WTC11 (cell line): ENCODE results near the gene ELMO1. TPM values are rescaled to one million over a fixed set of nuclear protein-coding genes. Genes with fewer than 3 reads are reported as not detected.

Experiments
- ATAC-seq: fragments of 200-7000 bp; cut with Tn5 transposase; 2 replicates; pipeline ENCODE4 v1.10.0; 2021; ENCODE audit warnings: mild to moderate bottlenecking, moderate library complexity
- CTCF ChIA-PET: fragments of 300-600 bp; sonication (Branson Sonifier 250); formaldehyde crosslinking; loops from one replicate; lab custom pipeline; 2021; ENCODE audit warnings: antibody characterized with exemption; lab: Charles Lee
- POLR2A ChIA-PET: fragments of 350-600 bp; sonication (Branson Sonifier 250); formaldehyde crosslinking; loops from one replicate; lab custom pipeline; 2021; ENCODE audit warnings: antibody characterized with exemption; lab: Charles Lee
- DNase-seq: peaks from one replicate; pipeline ENCODE4 v3.0.0; 2021; ENCODE audit warnings: low spot score
- H3K27ac Mint-ChIP-seq: 2 replicates; pipeline ENCODE4 v1.8.0; 2021; ENCODE audit warnings: mixed read lengths
- H3K27me3 Mint-ChIP-seq: 2 replicates; pipeline ENCODE4 v1.8.0; 2021; ENCODE audit warnings: low read depth, mild to moderate bottlenecking, moderate library complexity, mixed read lengths
- H3K36me3 Mint-ChIP-seq: 2 replicates; pipeline ENCODE4 v1.8.0; 2021; ENCODE audit warnings: mixed read lengths
- H3K4me1 Mint-ChIP-seq: 2 replicates; pipeline ENCODE4 v1.8.0; 2022; ENCODE audit warnings: mixed read lengths
- H3K4me3 Mint-ChIP-seq: 2 replicates; pipeline ENCODE4 v1.8.0; 2021; ENCODE audit warnings: mild to moderate bottlenecking, moderate library complexity, mixed read lengths
- H3K9me3 Mint-ChIP-seq: 2 replicates; pipeline ENCODE4 v1.8.0; 2021; ENCODE audit warnings: mixed read lengths
- AFF4 ChIP-seq: sonication (generic); formaldehyde crosslinking; IDR thresholded peaks from 2 replicates; pipeline ENCODE4 v1.8.1; 2023; ENCODE audit warnings: mild to moderate bottlenecking, missing genetic modification reagents, borderline replicate concordance
- ARID4B ChIP-seq: sonication (generic); formaldehyde crosslinking; IDR thresholded peaks from 2 replicates; pipeline ENCODE4 v1.8.0; 2023; ENCODE audit warnings: missing genetic modification reagents, mild to moderate bottlenecking, borderline replicate concordance
- CDX4 ChIP-seq: fragments of 250-450 bp; sonication (Bioruptor Pico); IDR thresholded peaks from 2 replicates; pipeline ENCODE4 v1.9.0; 2021; ENCODE audit warnings: moderate library complexity, mild to moderate bottlenecking, inconsistent platforms, borderline replicate concordance
- CTCF ChIP-seq: fragments of 200-600 bp; IDR thresholded peaks from 2 replicates; pipeline ENCODE4 v1.8.0; 2022; ENCODE audit warnings: antibody characterized with exemption
- ERG ChIP-seq: fragments of 250-450 bp; sonication (Bioruptor Pico); IDR thresholded peaks from 2 replicates; pipeline ENCODE4 v1.8.0; 2021; ENCODE audit warnings: mild to moderate bottlenecking
- FOXJ3 ChIP-seq: sonication (generic); formaldehyde crosslinking; IDR thresholded peaks from 2 replicates; pipeline ENCODE4 v1.9.0; 2021; ENCODE audit warnings: missing genetic modification reagents, mild to moderate bottlenecking, borderline replicate concordance
- FOXP1 ChIP-seq: sonication (generic); formaldehyde crosslinking; IDR thresholded peaks from 2 replicates; pipeline ENCODE4 v1.8.0; 2022; ENCODE audit warnings: missing genetic modification reagents, mild to moderate bottlenecking, moderate library complexity, borderline replicate concordance
- GRHL2 ChIP-seq: fragments of 250-450 bp; sonication (Bioruptor Pico); IDR thresholded peaks from 2 replicates; pipeline ENCODE4 v1.8.0; 2022; ENCODE audit warnings: mild to moderate bottlenecking, moderate library complexity; ENCODE audit not compliant: insufficient replicate concordance, severe bottlenecking
- HMGA2 ChIP-seq: fragments of 250-450 bp; sonication (Bioruptor Pico); IDR thresholded peaks from 2 replicates; pipeline ENCODE4 v1.4.0; 2021; ENCODE audit warnings: mild to moderate bottlenecking, moderate library complexity
- JAZF1 ChIP-seq: fragments of 250-450 bp; sonication (Bioruptor Pico); IDR thresholded peaks from 2 replicates; pipeline ENCODE4 v1.9.0; 2021; ENCODE audit warnings: moderate library complexity, mild to moderate bottlenecking, inconsistent platforms
- NFE2L1 ChIP-seq: sonication (generic); formaldehyde crosslinking; IDR thresholded peaks from 2 replicates; pipeline ENCODE4 v1.8.1; 2023; ENCODE audit warnings: missing genetic modification reagents
- NR1H2 ChIP-seq: sonication (generic); formaldehyde crosslinking; IDR thresholded peaks from 2 replicates; pipeline ENCODE4 v1.9.0; 2021; ENCODE audit warnings: mild to moderate bottlenecking, moderate library complexity, missing genetic modification reagents
- NR3C1 ChIP-seq: sonication (generic); formaldehyde crosslinking; conservative IDR thresholded peaks from 2 replicates; pipeline ENCODE4 v1.8.1; 2023; ENCODE audit warnings: low read depth, mild to moderate bottlenecking, missing genetic modification reagents
- PRRX2 ChIP-seq: fragments of 250-450 bp; sonication (Bioruptor Pico); IDR thresholded peaks from 2 replicates; pipeline ENCODE4 v1.8.0; 2021; ENCODE audit warnings: mild to moderate bottlenecking
- STAT6 ChIP-seq: sonication (generic); formaldehyde crosslinking; conservative IDR thresholded peaks from 2 replicates; pipeline ENCODE4 v1.8.1; 2023; ENCODE audit warnings: mild to moderate bottlenecking, low read depth, missing genetic modification reagents, moderate library complexity
- TEAD4 ChIP-seq: sonication (generic); formaldehyde crosslinking; IDR thresholded peaks from 2 replicates; pipeline ENCODE4 v1.8.0; 2022; ENCODE audit warnings: mild to moderate bottlenecking, missing genetic modification reagents
- TP53 ChIP-seq: sonication (generic); formaldehyde crosslinking; IDR thresholded peaks from 2 replicates; pipeline ENCODE4 v1.8.1; 2023; ENCODE audit warnings: mild to moderate bottlenecking, missing genetic modification reagents
- USF2 ChIP-seq: sonication (generic); formaldehyde crosslinking; IDR thresholded peaks from 2 replicates; pipeline ENCODE4 v1.8.1; 2023; ENCODE audit warnings: mild to moderate bottlenecking, missing genetic modification reagents, moderate library complexity
- ZNF232 ChIP-seq: sonication (generic); formaldehyde crosslinking; IDR thresholded peaks from 2 replicates; pipeline ENCODE4 v1.8.0; 2022; ENCODE audit warnings: mild to moderate bottlenecking, missing genetic modification reagents
- total RNA-seq: library from RNA; stranded (reverse); gene quantifications from 3 replicates; pipeline ENCODE4 v1.2.3, GENCODE V29; 2021

ELMO1 gene
- total RNA-seq, 1 experiment from 2014 or later: 19.4 TPM

GRCh38 chr7:37408291-37409228 is 40.1 kb downstream of the ELMO1 start:
- ChIA-PET POLR2A (no interaction called here), CTCF (no interaction called here)
- peaks cover 10% of the 10 kb centered on the region for H3K36me3 Mint-ChIP-seq
- peaks cover 32% of the 10 kb centered on the region for H3K4me1 Mint-ChIP-seq
- DNase-seq (no peak), ATAC-seq (no peak)
- no peak overlapping the region for H3K4me3 Mint-ChIP-seq
- 0 out of 2 replicates have a peak overlapping the region, but pooled peaks have one; percentile 37 for H3K27ac Mint-ChIP-seq
- peaks cover 9% of the 10 kb centered on the region for H3K9me3 Mint-ChIP-seq
- H3K27me3 Mint-ChIP-seq: no peaks in the 10 kb centered on the region
- TF ChIP-seq CDX4 (CRISPR knock-in tag) (no peak), STAT6 (CRISPR knock-in tag) (no peak), NFE2L1 (CRISPR knock-in tag) (no peak), PRRX2 (CRISPR knock-in tag) (no peak), HMGA2 (CRISPR knock-in tag) (no peak), FOXP1 (no peak), AFF4 (CRISPR knock-in tag) (no peak), USF2 (CRISPR knock-in tag) (no peak), TP53 (no peak), NR1H2 (CRISPR knock-in tag) (no peak), TEAD4 (no peak), ERG (CRISPR knock-in tag) (no peak), CTCF (no peak), ARID4B (CRISPR knock-in tag) (no peak), NR3C1 (CRISPR knock-in tag) (no peak), JAZF1 (CRISPR knock-in tag) (no peak), GRHL2 (CRISPR knock-in tag) (no peak), ZNF232 (CRISPR knock-in tag) (no peak), FOXJ3 (CRISPR knock-in tag) (no peak)
